D341Med (cell line): ENCODE results near the gene HCAR2.
"Not testable (repeated sequence)": the region's sequence is repeated elsewhere in the genome, so short reads cannot be mapped to it uniquely, and the experiment has no call there.

ENCODE experiments used
- DNase-seq: peaks from one replicate; pipeline ENCODE4 v3.0.0; 2012; ENCODE audit warnings: low spot score

HCAR2 gene

GRCh38 chr12:122716658-122717057, 13.5 kb upstream of the HCAR2 start, which contains the start of gene HCAR3:
Gene HCAR3 (minus strand): TSS chr12:122716811. CDS start chr12:122716737, 74 bp downstream.
- DNase-seq = not testable (repeated sequence)

DNA sequence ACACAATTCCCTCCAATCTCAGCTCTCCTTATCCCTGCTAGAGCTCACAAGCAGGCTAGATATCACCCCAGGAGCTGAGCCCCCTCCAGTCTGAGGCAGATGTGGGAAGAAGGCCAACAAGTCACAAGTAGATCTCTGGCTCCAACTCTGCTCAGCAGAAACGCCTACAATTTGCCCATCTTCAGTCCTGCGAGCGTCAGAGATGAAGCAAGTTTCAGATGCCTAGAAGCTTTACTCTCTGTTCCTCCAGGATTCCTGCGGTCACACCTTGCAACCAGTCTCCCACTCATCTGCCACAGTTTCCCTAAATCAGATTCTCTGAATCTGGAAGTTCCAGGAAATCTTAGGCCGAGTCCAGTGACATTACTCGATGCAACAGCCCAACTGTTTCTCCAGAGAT, 12.1 kb upstream of the HCAR2 start:
- not testable (repeated sequence) for DNase-seq

DNA sequence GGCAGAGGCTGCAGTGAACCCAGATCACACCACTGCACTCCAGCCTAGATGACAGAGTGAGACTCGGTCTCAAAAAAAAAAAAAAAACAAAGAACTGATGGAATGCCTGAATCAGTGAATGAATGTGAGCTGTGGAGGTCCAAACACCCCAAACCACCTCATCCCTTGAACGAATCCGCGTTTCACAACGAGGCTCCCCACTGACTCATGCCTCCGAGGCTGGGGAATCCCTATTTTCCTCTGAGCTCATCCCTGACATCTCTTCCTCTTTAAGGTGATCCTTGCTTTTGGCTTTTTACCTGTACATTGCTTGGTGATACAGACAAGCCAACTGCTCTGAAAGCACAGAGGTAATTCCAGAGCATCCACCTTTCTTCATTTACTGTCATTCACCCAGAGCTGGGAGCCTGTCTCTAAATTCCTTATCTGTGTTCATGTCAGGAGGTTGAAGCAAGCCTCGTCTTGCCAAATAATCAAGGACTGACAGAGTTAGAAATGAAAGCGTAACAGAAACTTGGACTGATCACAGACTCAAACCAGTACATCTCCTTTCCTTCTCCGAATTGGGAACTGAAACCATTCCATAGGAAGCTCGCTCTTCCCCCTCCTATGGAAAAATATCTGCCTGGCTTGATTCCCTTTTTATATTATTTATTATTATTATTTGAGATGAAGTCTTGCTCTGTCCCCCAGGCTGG, 10.5 kb upstream of the HCAR2 start:
- DNase-seq = not testable (repeated sequence)

- DNase-seq = not testable (repeated sequence)
Observed at GRCh38 chr12:122711266-122711665, 8.1 kb upstream of the HCAR2 start.

DNA sequence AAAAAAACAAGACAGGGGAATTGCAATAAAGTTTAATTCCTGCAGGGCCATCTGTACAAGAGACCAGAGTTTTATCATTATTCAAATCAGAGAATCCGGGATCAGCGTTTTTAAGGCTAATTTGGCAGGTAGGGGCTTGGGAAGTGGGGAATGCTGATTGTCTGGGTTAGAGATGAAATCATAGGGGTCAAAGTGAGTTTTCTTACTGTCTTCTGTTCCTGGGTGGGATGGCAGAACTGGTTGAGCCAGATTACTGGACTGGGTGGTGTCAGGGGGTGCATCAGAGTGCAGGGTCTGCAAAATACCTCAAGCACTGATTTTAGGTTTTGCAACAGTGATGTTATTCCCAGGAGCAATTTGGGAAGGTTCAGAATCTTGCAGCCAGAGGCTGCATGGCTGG, 7.2 kb upstream of the HCAR2 start:
- not testable (repeated sequence) for DNase-seq

DNA sequence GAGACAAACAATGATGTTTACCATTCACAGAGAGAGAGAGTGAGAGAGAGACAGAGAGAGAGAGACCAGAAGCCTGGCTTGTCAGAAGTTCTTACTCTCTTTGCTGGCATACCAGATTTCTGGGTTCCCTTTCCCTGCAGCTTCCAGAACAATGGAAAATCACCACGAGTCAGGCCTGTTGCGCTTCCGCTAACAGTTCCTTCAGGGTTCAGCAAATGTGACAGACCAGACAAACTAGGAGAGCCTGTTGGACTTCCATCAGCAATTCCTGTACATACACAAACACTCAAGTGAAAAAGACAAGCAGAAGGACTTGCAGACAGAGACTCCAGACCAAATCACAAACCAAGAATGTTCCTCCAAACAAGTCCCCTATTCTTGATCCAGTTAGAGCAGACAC, 6.1 kb upstream of the HCAR2 start:
- DNase-seq = not testable (repeated sequence)

- not testable (repeated sequence) for DNase-seq
Observed at GRCh38 chr12:122703841-122704240, 684 bp upstream of the HCAR2 start.

DNA sequence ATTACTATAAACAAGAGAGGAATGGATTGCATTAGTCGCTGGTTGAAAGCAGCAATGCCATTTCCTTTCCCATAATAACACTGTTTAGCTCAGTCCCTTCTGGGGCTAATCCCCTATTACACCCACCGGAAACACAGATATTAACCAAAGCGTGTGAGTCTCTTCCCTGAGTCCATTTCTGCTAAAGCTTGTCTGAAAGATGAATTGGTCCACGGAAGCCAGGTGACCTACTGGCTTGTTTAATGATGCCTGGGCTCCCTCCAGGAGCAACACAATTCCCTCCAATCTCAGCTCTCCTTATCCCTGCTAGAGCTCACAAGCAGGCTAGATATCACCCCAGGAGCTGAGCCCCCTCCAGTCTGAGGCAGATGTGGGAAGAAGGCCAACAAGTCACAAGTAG, 1.7 kb downstream of the HCAR2 start:
- DNase-seq = not testable (repeated sequence)

- DNase-seq = not testable (repeated sequence)
Observed at GRCh38 chr12:122700038-122700710, 3.0 kb downstream of the HCAR2 start.

DNA sequence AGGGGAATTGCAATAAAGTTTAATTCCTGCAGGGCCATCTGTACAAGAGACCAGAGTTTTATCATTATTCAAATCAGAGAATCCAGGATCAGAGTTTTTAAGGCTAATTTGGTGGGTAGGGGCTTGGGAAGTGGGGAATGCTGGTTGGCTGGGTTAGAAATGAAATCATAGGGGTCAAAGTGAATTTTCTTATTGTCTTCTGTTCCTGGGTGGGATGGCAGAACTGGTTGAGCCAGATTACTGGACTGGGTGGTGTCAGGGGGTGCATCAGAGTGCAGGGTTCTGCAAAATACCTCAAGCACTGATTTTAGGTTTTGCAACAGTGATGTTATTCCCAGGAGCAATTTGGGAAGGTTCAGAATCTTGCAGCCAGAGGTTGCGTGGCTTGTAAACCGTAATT, 6.2 kb downstream of the HCAR2 start:
- not testable (repeated sequence) for DNase-seq

GRCh38 chr12:122691566-122691965, 11.6 kb downstream of the HCAR2 start:
- no peak for DNase-seq

GRCh38 chr12:122688291-122688690, 14.9 kb downstream of the HCAR2 start:
- no peak for DNase-seq

GRCh38 chr12:122687086-122687485, 16.1 kb downstream of the HCAR2 start:
- DNase-seq = no peak

DNA sequence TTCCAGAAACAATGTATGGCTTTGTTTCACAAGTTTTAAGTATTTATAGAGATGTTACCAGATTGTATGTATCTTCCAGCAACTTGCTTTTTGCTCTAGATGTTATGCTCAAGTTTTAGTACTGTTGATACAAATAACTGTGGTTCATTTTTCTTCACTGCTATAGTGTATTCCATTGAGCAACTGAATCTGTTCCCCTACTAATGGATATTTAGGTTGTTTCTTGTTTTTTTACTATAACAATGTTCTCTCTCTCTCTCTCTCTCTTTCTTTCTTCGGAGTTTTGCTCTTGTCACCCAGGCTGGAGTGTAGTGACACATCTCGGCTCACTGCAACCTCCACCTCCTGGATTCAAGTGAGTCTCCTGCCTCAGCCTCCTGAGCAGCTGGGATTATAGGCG, 16.6 kb downstream of the HCAR2 start:
- no peak for DNase-seq

GRCh38 chr12:122684297-122684813, 18.8 kb downstream of the HCAR2 start:
- no peak for DNase-seq

DNA sequence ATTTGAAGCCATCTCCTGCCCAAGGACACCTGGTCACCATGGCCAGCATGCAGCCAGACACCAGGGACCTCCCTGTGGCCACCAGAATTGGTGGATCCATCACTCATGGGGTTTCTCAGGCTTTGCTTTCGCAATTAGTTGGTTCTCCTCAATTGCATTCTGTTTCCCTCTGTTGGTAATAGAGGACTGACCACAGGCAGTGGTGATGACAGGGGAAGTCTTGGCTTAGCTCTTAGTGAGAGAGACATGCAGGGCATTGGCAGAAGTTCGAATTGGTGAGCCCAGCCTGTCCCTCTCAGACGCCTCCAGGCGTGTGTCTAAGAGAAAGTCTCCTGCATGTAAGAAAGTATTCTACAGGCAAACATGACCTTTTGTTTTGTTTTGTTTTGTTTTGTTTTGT, 21.3 kb downstream of the HCAR2 start:
- DNase-seq = no peak

GRCh38 chr12:122680989-122681388, 22.2 kb downstream of the HCAR2 start:
- not testable (repeated sequence) for DNase-seq

DNA sequence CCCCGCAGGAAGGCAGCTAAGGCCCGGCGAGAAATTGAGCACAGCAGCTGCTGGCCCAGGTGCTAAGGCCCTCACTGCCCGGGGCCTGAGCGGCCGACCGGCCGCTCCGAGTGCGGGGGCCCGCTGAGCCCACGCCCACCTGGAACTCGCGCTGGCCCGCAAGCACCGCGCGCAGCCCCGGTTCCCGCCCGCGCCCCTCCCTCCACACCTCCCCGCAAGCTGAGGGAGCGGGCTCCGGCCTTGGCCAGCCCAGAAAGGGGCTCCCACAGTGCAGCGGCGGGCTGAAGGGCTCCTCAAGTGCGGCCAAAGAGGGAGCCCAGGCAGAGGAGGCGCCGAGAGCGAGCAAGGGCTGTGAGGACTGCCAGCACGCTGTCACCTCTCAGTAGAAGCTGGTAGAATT, 26.4 kb downstream of the HCAR2 start:
- not testable (repeated sequence) for DNase-seq

DNA sequence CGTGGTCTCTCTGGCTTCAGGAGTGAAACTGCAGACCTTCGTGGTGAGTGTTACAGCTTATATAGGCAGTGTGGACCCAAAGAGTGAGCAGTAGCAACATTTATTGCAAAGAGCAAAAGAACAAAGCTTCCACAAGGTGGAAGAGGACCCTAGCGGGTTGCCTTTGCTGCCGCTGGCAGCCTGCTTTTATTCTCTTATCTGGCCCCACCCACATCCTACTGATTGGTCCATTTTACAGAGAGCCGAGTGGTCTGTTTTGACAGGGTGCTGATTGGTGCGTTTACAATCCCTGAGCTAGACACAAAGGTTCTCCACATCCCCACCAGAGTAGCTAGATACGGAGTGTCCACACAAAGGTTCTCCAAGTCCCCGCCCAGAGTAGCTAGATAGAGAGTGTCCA, 27.1 kb downstream of the HCAR2 start:
- DNase-seq = not testable (repeated sequence)

DNA sequence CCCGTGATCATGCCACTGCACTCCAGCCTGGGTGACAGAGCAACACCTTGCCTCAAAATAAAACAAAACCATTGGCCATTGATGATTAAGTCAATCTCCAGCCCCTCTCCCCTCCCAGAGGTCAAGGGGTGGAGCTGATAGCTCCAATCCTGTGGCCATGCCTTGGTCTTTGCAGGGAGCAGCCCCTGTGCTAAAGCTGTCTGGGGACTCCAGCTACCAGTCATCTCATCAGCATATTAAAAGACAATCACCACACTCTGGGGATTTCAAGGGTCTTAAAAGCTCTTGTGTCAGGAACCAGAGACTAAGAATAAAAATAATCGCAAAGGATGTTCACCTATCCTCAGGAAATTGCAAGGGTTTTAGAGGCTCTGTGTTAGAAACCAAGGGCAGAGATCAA, 30.6 kb downstream of the HCAR2 start:
- no peak for DNase-seq

GRCh38 chr12:122669397-122670070, 33.6 kb downstream of the HCAR2 start:
- no peak for DNase-seq

- DNase-seq = no peak
Observed at GRCh38 chr12:122668268-122668667, 34.9 kb downstream of the HCAR2 start.

- no peak for DNase-seq
Observed at GRCh38 chr12:122665759-122666158, 37.4 kb downstream of the HCAR2 start.
